HG03025 (cell line): Measurements from ENCODE around the gene DZIP3.

Experiments used
- ATAC-seq: cut with Tn5 transposase; IDR thresholded peaks from one replicate; pipeline ENCODE4 v1.9.1; 2021; ENCODE audit warnings: mild to moderate bottlenecking, moderate library complexity; ENCODE audit not compliant: unreplicated experiment, low FRiP score

The DZIP3 gene, protein sequence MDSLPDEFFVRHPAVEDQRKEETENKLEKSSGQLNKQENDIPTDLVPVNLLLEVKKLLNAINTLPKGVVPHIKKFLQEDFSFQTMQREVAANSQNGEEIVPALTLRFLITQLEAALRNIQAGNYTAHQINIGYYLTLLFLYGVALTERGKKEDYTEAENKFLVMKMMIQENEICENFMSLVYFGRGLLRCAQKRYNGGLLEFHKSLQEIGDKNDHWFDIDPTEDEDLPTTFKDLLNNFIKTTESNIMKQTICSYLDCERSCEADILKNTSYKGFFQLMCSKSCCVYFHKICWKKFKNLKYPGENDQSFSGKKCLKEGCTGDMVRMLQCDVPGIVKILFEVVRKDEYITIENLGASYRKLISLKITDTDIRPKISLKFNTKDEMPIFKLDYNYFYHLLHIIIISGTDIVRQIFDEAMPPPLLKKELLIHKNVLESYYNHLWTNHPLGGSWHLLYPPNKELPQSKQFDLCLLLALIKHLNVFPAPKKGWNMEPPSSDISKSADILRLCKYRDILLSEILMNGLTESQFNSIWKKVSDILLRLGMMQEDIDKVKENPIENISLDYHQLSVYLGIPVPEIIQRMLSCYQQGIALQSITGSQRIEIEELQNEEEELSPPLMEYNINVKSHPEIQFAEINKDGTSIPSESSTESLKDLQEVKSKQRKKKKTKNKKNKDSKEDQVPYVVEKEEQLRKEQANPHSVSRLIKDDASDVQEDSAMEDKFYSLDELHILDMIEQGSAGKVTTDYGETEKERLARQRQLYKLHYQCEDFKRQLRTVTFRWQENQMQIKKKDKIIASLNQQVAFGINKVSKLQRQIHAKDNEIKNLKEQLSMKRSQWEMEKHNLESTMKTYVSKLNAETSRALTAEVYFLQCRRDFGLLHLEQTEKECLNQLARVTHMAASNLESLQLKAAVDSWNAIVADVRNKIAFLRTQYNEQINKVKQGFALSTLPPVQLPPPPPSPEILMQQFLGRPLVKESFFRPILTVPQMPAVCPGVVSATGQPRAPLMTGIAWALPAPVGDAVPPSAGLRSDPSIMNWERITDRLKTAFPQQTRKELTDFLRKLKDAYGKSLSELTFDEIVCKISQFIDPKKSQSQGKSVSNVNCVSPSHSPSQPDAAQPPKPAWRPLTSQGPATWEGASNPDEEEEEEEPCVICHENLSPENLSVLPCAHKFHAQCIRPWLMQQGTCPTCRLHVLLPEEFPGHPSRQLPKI

GRCh38 chr3:108589081-108589997, at the start of gene DZIP3, which contains the start of gene CIP2A:
TSS of gene DZIP3 (plus strand) at chr3:108589722. CDS start at chr3:108605407, 15,685 bp downstream.
TSS of gene CIP2A (minus strand) at chr3:108589438. CDS start at chr3:108589375, 63 bp downstream.
- ATAC-seq = peak; percentile 93

- ATAC-seq = peak; percentile 62
These were observed 43.3 kb upstream of the DZIP3 start for GRCh38 chr3:108546247-108546646.

DNA sequence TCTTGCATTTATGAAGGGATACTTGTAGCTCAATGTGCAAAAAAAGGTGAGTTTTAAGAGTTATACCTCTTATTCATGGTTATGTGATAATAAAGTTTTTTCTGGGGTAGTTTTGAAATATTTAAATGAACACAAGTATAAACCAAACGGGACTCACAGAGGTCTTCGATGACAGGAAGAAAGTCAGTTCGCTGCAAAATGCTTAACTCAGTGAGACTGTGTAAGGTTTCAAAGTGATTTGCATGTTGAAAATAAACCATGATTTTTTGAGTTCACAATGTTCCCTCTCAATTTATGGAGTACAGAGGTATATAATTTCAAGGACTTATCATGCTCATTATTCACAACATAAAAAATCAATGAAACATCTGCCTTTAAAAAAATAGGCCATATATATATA, 42.8 kb upstream of the DZIP3 start:
- ATAC-seq = no peak

DNA sequence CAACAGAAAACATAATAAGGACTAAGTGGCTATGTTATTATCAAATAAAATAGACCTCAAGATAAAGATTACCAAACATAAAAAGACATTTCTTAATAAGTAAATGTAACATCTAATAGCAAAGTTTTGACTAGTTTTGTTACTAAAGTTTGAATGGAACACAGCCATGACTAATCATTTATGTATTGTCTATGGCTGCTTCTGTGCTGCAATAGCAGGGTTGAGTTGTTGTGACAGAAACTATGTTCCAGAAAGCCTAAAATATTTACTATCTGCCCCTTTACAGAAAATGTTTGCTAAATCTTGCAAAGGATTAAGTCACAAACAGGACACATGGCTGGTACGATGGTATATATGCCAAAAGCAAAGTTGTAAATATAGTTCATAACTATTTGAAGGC, 41.2 kb upstream of the DZIP3 start:
- ATAC-seq = no peak

- ATAC-seq = no peak
These were observed 40.6 kb upstream of the DZIP3 start for GRCh38 chr3:108548886-108549285.

- no peak for ATAC-seq
These were observed 37.0 kb upstream of the DZIP3 start for GRCh38 chr3:108552267-108553159.

DNA sequence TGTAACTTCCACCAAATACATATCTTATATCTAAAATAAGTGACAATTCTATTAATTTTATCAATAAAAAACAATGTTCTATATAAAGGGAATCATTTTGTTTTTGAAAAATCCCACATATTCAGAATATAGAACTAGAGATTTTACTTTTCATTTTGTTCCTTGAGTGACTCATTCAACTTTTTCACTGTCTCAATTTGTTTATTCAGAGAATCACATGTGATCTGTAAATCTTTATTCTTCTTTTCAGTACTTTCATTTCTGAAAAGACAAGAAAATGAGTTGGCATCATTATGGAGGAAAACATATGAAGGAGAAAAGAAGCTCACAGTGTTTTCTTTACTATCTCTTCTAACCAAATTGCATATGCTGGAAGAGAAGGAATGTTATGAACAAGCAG, 35.3 kb upstream of the DZIP3 start:
- no peak for ATAC-seq

GRCh38 chr3:108554913-108555571, 34.5 kb upstream of the DZIP3 start:
- no peak for ATAC-seq

DNA sequence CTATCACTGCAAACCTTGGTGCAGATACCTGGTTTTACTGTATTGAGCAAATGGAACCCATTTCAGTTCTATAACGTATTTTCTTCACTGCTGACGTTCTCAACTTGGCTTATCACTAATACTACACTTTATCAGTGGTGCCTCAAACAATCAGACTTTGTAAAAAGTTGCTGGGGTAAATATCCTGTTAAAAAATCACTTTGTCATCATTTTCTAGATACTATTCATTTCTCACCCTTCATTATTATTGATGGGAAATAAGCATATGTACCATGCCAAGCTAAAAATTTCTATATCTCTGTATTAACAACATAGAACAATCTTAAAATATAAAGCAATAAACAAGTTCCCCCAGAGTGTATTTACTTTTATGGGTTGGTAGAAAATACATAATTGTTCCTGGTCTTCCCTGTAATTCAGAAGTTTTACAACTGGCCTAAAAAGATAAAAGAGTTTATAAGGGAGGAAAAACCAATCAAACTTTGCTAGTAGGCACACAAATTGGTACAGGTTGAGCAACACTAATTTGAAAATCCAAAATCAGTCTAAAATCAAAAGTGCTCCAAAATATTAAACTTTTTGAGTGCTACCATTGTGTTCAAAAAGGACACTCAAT, 33.4 kb upstream of the DZIP3 start:
- no peak for ATAC-seq

GRCh38 chr3:108562565-108562964, 27.0 kb upstream of the DZIP3 start:
- ATAC-seq = no peak

GRCh38 chr3:108564564-108564963, 25.0 kb upstream of the DZIP3 start:
- no peak for ATAC-seq

GRCh38 chr3:108565506-108565905, 24.0 kb upstream of the DZIP3 start:
- ATAC-seq = no peak

- no peak for ATAC-seq
These were observed 22.9 kb upstream of the DZIP3 start for GRCh38 chr3:108566599-108566998.

GRCh38 chr3:108569336-108569735, 20.2 kb upstream of the DZIP3 start:
- ATAC-seq = no peak

DNA sequence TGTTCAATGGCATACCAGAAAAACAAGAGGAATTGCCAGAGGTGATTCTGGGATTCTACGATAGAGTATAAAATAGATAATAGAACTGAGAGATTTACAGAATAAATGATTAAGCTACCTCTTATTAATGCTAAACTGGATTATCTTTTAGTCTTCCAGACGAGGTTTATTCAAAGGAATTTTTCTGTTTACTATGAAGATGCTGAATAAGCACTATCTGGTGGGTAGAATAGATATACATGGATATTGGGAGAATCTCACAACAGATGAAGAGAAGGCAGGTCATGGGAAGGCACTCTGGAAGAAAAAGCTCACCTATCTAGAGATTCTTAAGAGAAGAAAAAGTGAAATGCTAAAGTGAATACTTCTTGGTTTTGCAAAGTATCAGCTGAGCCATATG, 11.5 kb upstream of the DZIP3 start:
- no peak for ATAC-seq

DNA sequence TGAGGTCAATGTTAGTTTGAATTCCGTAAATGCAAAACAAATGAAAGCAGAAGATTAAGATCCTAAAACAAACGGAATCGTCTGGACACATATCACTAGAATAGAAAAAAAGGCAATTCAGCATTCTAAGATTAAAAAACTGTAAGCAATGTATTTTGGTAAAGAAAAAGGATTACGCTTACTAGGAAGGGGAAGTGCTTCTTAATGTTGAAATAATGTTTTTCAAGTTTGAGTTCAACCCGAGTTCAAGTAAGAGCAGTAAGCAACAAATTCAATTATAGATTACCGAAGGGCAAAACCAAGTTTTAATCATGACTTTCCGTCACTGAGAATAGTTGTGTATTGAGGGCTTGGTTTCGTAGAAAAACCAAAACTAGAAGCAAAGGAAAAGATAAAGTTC, 921 bp upstream of the DZIP3 start:
- ATAC-seq = no peak

- ATAC-seq = no peak
These were observed 439 bp downstream of the DZIP3 start for GRCh38 chr3:108589998-108590323.

GRCh38 chr3:108590460-108590859, 938 bp downstream of the DZIP3 start:
- no peak for ATAC-seq
